GM21526 (cell line): ENCODE results near the gene SLC6A1.

Experiments used
- ATAC-seq: cut with Tn5 transposase; IDR thresholded peaks from one replicate; pipeline ENCODE4 v1.9.1; 2021; ENCODE audit warnings: moderate library complexity; ENCODE audit not compliant: unreplicated experiment, low FRiP score

Gene SLC6A1

DNA sequence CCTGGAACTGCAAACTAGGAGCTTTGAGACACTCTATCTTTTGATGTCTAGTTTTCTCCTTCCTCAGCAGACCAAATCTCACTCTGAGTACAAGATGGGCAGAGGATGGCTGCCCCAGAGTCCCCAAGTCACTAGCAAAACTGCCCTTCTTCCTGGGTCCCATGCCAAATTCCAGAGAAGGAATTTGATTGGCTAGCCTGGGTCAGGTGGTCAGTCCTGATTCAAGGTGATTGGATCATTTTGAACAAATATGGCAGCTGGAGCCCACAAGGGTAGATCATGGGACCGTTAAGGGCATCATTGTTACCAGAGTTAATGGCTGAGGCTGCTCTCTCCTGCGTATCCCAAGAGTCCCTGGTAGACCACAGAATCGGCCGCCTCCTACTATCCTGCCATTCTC, 21.7 kb downstream of the SLC6A1 start:
- ATAC-seq, result no peak

DNA sequence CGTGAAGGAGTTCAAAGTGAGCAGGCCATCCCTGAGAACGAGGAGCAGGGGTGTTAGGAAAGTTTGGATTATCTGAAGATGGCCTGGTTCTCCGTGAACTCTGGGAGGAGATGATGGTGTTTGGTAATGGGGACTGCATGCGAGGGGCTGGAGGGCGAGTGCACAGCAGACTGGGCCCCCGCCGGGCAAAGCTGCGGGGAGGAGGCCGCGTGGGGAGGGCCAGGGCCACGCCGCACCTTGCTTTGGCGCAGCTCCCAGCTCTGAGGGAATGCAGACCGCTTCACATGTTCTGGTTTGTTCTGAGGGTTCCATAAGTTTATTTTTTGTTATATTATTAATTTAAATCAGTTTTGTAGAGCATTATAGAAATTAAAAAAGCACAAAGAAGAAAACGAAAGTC, 22.2 kb downstream of the SLC6A1 start:
- no peak for ATAC-seq

DNA sequence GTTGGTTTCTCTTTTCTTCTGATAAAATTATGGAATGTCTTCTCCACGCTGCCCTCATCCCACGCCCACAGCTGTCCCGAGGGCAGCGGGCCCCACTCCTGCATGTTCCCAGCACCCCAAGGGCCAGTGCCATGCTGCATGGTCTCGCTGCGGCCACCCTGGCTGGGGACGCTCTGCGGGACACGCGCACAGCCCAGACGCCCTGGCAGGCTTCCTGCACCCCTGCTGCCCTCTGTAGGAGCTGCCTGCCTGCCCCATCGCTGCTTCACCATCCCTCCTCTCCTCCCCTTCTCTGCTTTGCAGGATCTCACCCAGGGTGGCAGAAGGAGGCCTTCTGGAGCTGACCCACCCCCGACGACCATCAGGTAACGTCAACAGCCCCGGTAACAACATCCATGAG, 22.8 kb downstream of the SLC6A1 start:
- no peak for ATAC-seq

DNA sequence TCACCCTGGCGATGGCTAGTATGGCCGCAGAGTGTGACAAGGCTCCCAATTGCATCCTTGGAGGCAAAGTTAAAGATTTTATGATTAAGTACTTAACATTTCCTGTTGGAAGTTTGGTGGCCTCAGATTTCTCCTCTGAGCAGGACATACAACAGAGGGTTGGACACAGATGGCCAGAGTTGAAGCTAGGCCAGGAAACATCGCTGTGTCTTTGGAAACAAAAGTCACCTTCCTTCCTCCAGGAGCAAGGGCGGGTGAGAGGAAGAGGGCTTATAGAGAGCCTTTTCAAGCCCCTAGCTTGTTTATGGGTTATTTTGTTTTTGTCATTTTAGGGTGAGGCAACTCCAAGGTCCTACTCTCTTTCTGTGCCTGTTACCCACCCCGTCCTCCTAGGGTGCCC, 24.2 kb downstream of the SLC6A1 start:
- ATAC-seq, result no peak

DNA sequence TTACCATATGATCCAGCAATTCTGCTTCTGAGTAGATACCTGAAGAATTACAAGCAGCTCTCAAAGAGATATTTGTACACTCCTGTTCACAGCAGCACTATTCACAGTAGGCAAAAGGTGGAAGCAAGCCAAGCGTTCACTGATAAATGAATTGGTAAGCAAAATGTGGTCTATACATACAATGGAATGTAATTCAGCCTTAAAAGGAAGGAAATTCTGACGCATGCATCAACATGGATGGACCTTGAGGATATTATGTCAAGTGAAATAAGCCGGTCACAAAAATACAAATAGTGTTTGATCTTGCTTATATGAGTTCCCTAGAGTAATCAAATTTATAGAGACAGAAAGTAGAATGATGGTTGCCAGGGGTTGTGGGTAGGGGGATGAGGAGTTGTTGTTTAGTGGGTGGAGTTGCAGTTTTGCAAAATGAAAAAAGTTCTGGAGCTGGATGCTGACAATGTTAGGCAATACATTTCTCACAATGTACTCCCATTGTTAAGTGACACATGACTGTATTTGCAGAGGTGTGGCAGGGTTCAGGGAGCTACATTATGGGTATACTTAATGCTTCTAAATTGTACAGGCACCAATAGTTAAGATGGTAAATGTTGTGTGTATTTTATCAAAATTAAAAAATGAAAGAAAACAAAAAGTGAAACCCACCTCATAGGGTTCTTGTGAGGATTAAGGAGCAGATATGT, 26.7 kb downstream of the SLC6A1 start:
- no peak for ATAC-seq

DNA sequence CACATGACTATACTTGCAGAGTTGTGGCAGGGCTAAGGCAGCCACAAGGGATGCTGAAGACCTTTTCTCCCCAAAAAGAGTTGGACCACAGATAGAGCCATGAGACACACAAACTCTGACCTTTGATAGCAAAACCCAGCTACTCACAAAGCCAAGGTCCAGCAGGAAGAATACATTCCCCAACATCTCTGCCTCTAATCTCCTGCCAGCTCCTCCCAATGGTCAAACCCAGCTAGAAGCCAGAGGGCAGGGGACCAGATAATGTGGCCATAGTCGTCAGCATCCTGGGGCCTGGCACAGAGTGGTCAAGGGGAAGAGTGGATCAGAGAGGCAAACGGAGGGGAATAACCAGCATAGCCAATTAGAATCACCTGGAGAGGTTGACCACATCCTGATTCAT, 28.2 kb downstream of the SLC6A1 start:
- ATAC-seq, result no peak

DNA sequence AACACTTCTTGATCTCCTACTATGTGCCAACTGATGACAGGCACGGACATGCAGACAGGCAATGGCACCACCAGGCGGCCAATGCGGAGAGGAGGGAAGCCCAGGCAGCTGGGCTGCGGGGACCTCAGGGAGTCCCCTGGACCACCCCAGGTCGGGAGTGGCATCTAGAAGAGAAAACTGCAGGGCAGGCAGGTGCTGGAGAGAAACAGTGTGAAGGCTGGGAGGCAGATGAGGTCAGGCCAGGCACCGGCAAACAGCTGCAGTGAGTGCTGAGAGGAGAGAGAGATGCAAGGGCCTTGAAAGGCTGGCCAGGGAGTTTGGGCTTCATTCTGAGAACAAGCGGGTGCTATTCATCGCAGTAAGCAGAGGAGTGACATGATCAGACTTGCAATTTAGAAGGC, 29.1 kb downstream of the SLC6A1 start:
- no peak for ATAC-seq

DNA sequence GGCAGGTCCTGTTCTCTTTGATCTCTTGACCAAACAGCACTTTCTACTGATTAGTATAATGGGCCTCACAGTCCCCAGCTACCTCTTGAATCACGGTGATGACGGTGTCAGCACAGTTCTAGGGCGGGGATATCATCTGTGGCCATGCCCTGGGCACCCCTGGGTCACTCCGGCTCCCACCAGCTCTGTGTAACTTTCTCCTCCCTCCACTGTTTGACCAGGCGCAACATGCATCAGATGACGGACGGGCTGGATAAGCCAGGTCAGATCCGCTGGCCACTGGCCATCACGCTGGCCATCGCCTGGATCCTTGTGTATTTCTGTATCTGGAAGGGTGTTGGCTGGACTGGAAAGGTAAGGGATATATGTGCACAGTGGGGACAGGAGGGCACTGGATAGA, 29.6 kb downstream of the SLC6A1 start:
- no peak for ATAC-seq

DNA sequence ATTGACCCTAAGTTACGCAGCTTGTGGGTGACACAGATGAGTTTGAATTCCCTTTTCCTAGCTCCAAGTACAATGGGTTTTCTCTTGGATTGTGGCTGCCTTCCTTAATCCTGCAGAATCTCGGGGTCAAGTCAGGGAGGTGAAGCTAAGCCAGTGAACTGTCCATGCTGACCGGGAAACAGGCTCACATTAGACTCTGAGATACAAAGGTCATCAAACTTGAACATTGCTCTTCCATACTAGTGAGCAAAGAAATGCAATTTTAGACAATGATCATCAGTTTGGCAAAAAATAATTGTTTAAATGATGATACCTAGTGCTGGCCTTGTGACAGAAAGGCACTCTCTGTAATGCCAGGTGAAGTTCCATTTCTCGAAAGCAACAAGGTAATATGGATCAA, 31.6 kb downstream of the SLC6A1 start:
- no peak for ATAC-seq

DNA sequence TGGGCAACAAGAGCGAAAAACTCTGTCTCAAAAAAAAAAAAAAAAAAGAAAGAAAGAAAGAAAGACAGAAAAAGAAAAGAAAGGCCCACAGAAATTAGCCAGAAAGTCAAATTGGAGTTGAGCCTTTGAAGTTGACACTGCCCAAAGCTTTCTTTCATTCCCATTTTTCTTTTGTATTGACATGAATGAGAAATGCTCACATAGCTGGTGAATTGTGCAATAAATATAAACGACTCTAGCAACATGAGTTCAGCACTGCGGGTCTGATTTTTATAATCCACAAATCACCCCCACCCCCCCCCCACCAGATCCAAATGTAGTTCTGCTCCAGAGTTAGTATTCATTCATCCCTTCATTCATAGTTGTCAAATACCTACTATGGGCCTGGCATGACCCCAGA, 37.4 kb downstream of the SLC6A1 start:
- ATAC-seq, result no peak

DNA sequence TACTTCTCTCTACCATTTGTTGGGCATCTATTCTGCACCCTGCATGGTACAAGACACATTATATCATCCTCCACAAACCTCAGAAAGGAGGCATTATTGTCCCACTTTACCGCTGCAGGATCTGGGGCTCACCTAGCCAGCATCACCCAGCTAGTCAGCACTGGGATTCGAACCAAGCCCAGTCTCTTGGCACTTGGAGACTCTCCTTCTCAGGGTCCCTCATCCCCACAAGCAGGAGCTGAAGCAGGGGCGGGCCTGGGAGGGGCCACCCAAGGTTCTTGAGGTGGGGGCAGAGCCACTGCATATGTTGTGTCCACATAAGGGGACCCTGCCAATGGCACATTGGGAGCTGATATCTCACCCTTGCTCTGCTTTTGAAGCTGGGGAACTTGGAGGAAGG, 41.3 kb downstream of the SLC6A1 start:
- no peak for ATAC-seq

DNA sequence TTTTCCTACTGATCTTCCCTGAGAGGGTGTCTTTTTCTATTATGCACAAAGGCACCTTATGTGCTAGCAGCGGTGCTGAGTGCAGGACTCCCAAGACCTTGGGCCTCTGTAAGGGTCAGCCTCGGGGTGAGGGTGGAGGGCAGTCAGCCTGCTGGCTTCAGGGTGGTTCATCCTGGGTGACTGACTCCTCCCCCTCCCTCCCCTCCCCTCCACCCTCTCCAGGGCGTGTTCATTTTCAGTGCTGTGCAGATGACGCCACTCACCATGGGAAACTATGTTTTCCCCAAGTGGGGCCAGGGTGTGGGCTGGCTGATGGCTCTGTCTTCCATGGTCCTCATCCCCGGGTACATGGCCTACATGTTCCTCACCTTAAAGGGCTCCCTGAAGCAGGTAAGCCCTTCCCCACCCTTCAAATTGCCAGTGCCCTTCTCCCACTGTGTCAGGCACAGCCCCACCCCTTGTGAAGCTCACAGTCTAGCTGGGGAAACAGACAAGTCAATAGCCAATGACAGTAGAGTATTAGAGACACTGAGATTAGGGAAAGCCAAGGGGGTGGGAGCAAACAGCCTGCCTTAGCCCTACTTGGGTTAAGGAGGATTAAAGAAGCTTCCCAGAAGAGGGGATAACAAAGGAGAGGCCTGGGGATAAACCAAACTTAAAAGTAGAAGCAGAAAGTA, 41.9 kb downstream of the SLC6A1 start:
- no peak for ATAC-seq

DNA sequence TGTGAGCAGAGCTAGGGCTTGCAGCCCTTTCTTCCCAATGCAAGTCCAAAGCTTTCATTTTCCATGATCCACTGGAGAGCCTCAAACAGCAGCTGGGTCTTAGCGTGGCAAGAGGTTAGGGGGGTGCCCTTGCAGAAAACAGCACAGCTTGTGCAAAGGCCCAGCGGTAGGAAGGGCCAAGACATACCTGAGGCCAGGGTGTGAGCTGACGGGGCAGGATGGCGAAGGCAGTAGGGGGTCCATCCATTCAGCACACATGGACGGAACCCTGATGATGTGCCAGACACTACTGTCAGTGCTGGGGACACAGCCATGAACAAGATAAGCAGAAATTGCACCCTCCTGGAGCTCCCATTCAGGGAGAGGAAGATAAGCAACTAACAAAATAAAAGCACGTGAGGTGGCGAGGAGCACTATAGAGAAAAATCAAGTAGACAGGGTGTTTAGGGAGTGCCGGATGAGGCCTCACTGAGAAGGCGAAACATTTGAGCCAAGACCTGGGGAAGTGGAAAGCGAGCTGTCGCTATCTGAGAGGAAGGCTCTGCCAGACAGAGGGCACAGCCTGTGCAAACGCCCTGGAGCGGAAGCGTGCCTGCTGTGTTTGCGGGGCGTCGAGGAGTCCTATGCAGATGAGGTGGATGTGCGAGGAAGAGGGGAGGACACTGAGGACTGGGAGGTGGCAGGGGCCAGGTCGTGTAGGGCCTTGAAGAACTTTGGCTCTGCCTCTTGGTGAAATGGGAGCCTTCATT, 43.4 kb downstream of the SLC6A1 start:
- no peak for ATAC-seq

DNA sequence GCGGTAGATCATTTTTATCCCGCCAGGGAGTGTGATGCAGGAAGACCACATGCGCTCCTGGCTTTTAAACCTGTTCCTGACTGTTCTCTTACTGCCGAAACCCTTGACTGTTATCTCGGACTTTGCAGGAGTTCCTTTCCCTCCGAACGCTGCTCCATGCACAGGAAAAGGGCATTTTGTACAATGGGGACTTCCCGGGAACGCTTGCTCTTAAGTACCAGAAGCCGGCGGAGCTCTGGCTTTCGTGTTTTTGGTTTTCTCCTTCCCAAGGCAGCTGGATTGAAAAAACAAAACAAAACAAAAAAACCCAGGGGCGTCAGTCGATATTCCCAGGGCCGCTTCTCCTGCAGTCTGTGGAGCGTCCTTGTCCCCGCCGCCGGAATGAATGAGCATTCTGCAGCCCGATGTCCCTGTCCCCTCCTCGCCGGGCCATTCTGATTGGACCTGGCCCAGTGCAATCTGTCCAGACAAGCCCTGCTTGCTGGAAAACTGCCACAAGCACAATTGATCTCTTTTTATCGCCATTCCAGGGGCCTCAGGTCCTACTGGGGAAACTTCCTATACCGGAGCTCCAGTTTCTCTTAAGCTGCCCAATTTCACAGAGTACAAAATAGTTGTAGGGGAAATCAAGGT, 44.8 kb downstream of the SLC6A1 start:
- ATAC-seq, result no peak

DNA sequence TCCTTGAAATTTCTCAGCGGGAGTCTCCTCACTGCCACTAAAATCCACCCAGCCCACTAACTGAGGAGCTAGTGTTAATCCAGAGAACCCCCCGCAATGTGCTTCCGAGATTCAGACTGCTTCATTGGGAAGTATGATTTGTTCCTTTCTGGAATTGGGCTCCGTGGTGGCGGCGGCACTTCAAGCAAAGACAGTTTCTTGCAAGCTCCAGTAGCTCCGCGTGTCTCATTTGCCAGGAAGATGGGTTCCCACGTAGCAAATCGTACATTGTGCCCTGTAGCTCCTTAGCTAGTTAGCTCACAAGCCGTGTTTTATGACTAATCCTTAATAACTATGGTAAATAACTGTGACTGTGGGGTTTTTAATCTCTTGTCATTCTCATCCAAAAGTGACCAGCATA, 45.4 kb downstream of the SLC6A1 start:
- no peak for ATAC-seq

DNA sequence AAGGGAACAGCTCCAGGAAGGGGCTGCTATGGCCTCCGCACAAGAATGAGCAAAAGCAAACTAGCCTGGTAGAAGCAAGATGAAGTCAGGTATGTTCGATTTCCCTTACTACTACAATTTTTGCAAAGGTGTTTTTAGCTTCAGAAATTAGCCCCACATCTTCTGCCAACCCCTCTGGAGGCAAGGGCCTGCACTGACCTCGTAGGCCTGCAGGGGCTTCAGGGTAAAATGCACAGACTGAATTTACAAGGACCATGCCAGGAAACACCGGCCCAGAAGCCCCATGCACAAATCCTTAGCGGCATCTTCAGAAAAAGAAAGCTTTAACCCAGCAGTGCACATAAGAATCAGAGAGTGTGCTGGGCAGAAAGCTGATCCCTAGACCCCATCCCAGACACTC, 53.0 kb downstream of the SLC6A1 start:
- no peak for ATAC-seq

DNA sequence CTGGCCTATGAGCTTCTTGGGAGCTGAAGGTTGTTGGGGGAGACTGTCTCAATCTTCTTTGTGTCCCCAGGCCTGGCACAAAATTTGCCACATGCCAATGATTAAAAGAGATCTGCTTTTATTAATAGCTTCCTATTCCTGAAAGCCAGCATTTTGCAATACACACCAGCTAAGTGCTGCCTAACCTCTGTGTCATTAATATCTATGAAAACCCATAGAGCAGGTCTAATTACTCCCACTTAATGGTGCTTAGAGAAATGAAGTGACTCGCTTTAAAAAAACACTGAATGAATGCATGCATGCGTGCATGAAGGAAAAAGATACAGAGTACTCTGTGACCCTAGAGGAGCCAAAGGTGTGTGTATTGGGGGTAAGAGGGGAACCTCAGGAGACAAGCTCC, 55.0 kb downstream of the SLC6A1 start:
- ATAC-seq, result no peak

DNA sequence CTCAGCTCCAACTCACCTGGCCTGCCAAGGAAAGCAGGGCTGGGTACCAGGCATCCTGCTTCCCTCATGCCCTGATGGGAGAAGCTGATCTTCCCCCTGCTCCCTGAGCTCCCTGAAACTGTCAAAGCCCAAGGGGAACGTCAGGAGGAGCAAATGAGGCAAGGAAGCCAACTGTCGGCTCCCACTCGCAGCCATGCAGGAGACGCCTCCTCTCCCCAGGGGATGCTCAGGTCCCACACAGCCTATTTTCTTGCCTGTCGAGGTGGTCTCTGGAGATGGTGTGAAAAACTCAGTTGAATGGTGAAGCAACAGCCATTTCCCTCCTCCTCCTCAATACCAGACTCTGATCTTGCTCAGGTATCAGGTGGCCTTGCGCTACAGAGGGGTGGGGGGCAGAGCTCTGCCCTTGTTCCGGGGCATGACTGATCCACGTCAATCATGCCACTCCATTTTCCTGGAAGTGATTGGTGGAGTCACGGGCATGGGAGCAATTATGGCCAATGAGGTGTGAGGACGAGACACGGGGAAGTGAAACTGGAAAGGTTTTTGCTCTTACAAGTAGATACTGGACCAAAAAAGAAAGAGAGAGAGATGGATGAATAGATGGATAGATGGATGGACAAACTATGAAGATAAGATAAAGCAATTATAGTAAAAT, 58.2 kb downstream of the SLC6A1 start:
- ATAC-seq, result no peak

DNA sequence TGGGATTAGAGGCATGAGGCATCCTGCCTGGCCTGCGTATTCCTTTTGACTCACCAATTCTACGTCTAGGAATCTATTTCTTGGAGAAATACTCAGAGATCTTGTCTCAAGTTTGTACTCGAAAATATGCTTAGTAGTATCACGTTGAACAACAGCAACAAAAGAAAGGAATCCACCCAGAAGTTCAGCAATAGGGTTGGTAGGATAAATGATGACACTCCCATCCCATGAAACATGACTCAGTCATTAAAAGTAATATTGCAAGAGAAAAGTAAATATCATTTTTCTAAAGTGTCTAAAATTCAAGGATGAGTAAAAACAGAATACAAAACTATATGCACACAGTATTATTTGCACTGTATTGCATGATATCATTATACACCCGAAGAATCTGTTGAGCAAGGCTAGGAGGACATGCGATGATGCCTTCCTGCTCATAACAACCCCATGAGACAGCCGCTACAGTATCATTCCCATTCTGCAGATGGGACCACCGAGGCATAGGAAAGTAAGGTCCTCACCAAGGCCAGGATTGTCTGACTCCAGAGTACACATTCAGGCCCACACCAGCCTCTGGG, 61.5 kb downstream of the SLC6A1 start:
- no peak for ATAC-seq

DNA sequence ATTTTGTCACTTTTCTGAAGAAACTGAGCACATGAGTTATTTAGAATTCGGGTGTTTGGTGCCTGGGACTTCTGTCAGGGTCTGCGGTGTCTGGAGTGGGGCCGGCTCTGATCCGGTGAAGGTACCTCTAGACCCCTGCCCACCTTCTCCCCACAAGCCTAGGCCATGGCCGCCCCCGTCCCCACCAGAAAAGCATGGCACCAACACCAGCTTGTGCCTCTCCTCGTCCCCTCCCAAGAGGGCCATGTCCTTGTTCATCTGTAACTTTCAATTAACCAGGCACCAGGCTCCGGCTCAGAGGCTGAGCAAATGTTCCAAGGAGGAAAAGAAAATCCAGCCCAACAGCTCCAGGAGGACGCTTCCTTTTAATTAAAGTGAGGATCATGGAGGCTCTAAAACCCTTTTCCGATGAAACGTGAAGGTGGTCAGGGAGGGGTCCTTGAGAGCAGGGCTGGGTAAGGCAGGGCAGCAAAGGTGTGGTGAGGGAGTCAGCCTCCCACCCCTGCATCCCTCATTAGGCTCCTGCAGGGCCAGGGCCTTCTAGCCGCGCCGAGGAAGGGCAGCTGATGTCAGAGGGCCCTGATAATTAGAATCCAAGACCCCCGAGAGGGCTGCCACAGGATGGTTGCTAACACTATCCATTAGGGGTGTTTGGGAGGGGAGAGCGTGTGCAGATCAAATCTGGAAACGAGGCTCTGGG, 62.3 kb downstream of the SLC6A1 start:
- ATAC-seq, result no peak
